ENCODE measurements around the gene CD59. TPM values are rescaled to one million over a fixed set of nuclear protein-coding genes. Genes with fewer than 3 reads are reported as not detected.

CD59 gene
- total and polyA plus RNA-seq, 9 of the 15 experiments (the other 6 are each of a cell fraction or from before 2014, with no cell fraction given) = 38.1 to 338 (median 173) TPM

DNA sequence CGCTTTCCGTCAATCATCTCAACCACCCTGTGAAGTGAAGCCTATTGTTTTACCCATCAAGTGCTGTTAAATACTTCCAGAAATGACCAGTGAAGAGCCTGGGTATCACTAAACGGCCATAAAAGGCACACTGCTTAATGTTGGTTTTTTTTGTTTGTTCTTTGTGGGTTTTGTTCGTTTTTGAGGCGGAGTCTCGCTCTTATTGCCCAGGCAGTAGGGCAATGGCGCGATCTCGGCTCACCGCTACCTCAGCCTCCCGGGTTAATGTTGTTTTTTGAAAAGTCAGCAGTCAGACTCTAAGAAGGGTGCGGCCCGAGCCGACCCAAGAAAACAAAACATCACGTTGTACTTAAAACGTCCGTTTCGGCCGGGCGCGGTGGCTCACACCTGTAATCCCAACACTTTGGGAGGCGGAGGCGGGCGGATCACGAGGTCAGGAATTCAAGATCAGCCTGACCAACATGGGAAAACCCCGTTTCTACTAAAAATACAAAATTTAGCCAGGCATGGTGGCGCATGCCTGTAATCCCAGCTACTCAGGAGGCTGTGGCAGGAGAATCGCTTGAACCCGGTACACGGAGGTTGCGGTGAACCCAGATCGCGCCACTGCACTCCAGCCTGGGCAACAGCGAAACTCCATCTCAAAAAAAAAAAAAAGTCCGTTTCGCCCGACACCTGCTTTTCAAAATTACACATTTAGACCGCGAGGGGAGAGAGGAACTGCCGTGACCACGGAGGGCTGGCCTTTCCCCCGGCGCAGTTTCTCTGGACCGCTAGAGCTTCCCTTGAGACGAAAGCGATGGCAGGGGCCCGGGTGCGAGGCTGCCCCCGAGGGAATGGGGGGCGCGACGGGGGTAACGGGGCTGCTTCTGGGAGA lies 714 bp downstream of the CD59 start (continued):
- TF ChIP-seq, protein P1, sequence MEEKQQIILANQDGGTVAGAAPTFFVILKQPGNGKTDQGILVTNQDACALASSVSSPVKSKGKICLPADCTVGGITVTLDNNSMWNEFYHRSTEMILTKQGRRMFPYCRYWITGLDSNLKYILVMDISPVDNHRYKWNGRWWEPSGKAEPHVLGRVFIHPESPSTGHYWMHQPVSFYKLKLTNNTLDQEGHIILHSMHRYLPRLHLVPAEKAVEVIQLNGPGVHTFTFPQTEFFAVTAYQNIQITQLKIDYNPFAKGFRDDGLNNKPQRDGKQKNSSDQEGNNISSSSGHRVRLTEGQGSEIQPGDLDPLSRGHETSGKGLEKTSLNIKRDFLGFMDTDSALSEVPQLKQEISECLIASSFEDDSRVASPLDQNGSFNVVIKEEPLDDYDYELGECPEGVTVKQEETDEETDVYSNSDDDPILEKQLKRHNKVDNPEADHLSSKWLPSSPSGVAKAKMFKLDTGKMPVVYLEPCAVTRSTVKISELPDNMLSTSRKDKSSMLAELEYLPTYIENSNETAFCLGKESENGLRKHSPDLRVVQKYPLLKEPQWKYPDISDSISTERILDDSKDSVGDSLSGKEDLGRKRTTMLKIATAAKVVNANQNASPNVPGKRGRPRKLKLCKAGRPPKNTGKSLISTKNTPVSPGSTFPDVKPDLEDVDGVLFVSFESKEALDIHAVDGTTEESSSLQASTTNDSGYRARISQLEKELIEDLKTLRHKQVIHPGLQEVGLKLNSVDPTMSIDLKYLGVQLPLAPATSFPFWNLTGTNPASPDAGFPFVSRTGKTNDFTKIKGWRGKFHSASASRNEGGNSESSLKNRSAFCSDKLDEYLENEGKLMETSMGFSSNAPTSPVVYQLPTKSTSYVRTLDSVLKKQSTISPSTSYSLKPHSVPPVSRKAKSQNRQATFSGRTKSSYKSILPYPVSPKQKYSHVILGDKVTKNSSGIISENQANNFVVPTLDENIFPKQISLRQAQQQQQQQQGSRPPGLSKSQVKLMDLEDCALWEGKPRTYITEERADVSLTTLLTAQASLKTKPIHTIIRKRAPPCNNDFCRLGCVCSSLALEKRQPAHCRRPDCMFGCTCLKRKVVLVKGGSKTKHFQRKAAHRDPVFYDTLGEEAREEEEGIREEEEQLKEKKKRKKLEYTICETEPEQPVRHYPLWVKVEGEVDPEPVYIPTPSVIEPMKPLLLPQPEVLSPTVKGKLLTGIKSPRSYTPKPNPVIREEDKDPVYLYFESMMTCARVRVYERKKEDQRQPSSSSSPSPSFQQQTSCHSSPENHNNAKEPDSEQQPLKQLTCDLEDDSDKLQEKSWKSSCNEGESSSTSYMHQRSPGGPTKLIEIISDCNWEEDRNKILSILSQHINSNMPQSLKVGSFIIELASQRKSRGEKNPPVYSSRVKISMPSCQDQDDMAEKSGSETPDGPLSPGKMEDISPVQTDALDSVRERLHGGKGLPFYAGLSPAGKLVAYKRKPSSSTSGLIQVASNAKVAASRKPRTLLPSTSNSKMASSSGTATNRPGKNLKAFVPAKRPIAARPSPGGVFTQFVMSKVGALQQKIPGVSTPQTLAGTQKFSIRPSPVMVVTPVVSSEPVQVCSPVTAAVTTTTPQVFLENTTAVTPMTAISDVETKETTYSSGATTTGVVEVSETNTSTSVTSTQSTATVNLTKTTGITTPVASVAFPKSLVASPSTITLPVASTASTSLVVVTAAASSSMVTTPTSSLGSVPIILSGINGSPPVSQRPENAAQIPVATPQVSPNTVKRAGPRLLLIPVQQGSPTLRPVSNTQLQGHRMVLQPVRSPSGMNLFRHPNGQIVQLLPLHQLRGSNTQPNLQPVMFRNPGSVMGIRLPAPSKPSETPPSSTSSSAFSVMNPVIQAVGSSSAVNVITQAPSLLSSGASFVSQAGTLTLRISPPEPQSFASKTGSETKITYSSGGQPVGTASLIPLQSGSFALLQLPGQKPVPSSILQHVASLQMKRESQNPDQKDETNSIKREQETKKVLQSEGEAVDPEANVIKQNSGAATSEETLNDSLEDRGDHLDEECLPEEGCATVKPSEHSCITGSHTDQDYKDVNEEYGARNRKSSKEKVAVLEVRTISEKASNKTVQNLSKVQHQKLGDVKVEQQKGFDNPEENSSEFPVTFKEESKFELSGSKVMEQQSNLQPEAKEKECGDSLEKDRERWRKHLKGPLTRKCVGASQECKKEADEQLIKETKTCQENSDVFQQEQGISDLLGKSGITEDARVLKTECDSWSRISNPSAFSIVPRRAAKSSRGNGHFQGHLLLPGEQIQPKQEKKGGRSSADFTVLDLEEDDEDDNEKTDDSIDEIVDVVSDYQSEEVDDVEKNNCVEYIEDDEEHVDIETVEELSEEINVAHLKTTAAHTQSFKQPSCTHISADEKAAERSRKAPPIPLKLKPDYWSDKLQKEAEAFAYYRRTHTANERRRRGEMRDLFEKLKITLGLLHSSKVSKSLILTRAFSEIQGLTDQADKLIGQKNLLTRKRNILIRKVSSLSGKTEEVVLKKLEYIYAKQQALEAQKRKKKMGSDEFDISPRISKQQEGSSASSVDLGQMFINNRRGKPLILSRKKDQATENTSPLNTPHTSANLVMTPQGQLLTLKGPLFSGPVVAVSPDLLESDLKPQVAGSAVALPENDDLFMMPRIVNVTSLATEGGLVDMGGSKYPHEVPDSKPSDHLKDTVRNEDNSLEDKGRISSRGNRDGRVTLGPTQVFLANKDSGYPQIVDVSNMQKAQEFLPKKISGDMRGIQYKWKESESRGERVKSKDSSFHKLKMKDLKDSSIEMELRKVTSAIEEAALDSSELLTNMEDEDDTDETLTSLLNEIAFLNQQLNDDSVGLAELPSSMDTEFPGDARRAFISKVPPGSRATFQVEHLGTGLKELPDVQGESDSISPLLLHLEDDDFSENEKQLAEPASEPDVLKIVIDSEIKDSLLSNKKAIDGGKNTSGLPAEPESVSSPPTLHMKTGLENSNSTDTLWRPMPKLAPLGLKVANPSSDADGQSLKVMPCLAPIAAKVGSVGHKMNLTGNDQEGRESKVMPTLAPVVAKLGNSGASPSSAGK (IDR thresholded peaks at IDR 0.05) = no peak; the same call in 1 of the 2 replicates
- TF ChIP-seq ARHGAP35 (IDR thresholded peaks at IDR 0.05; ENCODE audit: partially characterized antibody) (no peak), DDX20 (tag; IDR thresholded peaks at IDR 0.05; ENCODE audit: low read depth) (no peak), MXI1 (IDR thresholded peaks at IDR 0.05; ENCODE audit: low read depth, low read length) (no peak), PRMT5 (CRISPR knock-in tag; IDR thresholded peaks at IDR 0.05) (no peak), MAZ (CRISPR knock-in tag; conservative IDR thresholded peaks at IDR 0.05 in 1 of 2, IDR thresholded peaks at IDR 0.05 in 1 of 2) (no peak)
- TF ChIP-seq, protein P2, sequence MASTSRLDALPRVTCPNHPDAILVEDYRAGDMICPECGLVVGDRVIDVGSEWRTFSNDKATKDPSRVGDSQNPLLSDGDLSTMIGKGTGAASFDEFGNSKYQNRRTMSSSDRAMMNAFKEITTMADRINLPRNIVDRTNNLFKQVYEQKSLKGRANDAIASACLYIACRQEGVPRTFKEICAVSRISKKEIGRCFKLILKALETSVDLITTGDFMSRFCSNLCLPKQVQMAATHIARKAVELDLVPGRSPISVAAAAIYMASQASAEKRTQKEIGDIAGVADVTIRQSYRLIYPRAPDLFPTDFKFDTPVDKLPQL (IDR thresholded peaks at IDR 0.05; ENCODE audit: extremely low read depth, insufficient read length) = no peak
- TF ChIP-seq, protein P3, sequence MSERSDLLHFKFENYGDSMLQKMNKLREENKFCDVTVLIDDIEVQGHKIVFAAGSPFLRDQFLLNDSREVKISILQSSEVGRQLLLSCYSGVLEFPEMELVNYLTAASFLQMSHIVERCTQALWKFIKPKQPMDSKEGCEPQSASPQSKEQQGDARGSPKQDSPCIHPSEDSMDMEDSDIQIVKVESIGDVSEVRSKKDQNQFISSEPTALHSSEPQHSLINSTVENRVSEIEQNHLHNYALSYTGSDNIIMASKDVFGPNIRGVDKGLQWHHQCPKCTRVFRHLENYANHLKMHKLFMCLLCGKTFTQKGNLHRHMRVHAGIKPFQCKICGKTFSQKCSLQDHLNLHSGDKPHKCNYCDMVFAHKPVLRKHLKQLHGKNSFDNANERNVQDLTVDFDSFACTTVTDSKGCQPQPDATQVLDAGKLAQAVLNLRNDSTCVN (CRISPR knock-in tag; IDR thresholded peaks at IDR 0.05) = no peak
- TF ChIP-seq, protein P4, sequence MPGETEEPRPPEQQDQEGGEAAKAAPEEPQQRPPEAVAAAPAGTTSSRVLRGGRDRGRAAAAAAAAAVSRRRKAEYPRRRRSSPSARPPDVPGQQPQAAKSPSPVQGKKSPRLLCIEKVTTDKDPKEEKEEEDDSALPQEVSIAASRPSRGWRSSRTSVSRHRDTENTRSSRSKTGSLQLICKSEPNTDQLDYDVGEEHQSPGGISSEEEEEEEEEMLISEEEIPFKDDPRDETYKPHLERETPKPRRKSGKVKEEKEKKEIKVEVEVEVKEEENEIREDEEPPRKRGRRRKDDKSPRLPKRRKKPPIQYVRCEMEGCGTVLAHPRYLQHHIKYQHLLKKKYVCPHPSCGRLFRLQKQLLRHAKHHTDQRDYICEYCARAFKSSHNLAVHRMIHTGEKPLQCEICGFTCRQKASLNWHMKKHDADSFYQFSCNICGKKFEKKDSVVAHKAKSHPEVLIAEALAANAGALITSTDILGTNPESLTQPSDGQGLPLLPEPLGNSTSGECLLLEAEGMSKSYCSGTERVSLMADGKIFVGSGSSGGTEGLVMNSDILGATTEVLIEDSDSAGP (CRISPR knock-in tag; IDR thresholded peaks at IDR 0.05) = no peak

Data from K562 (cell line).